IMR-90 (cell line): ENCODE data around the gene UBFD1. TPM values are rescaled to one million over a fixed set of nuclear protein-coding genes. Genes with fewer than 3 reads are reported as not detected.

ENCODE experiments used
- ATAC-seq: fragments of 200-7000 bp; cut with Tn5 transposase; 2 replicates; pipeline ENCODE4 v1.9.1; 2020; ENCODE audit warnings: low read depth, mild to moderate bottlenecking, moderate library complexity
- BruUV-seq: library from RNA; stranded (reverse); fragments of 400-500 nt; replicated peaks from 2 replicates; lab custom pipeline; 2021; lab: Mats Ljungman, UMichigan
- CTCF ChIA-PET: fragments of 300-600 bp; formaldehyde crosslinking; extraction: SDS; loops from one replicate; lab custom pipeline; 2021; ENCODE audit warnings: antibody characterized with exemption; lab: Yijun Ruan, JAX
- POLR2A ChIA-PET: fragments of 300-600 bp; sonication (Branson Sonifier 250); formaldehyde crosslinking; loops from one replicate; lab custom pipeline; 2022; ENCODE audit warnings: antibody characterized with exemption; ENCODE audit not compliant: unreplicated experiment; lab: Charles Lee
- DNase-seq: peaks from one replicate; pipeline ENCODE4 v3.0.0; 2013
- H2AFZ ChIP-seq: replicated peaks from 2 replicates; pipeline ENCODE3; 2013; ENCODE audit warnings: low read length, mild to moderate bottlenecking; ENCODE audit not compliant: poor library complexity
- H2AK5ac ChIP-seq: 2 replicates; pipeline ENCODE4 v1.6.1; 2013; ENCODE audit warnings: low read depth, low read length, inconsistent platforms
- H2AK9ac ChIP-seq: replicated peaks from 2 replicates; pipeline ENCODE3; 2013; ENCODE audit warnings: mild to moderate bottlenecking, low read depth, low read length, moderate library complexity; ENCODE audit not compliant: poor library complexity
- H2BK120ac ChIP-seq: 2 replicates; pipeline ENCODE4 v1.6.1; 2013; ENCODE audit warnings: low read depth, low read length, inconsistent platforms
- H2BK15ac ChIP-seq: 3 replicates; pipeline ENCODE4 v1.6.1; 2013; ENCODE audit warnings: low read depth, low read length, inconsistent platforms
- H2BK20ac ChIP-seq: 2 replicates; pipeline ENCODE4 v1.6.1; 2013; ENCODE audit warnings: low read depth, mild to moderate bottlenecking, inconsistent platforms, low read length, moderate library complexity
- H2BK5ac ChIP-seq: 2 replicates; pipeline ENCODE4 v1.6.1; 2013; ENCODE audit warnings: mild to moderate bottlenecking, low read depth, low read length, inconsistent platforms; ENCODE audit not compliant: poor library complexity, severe bottlenecking
- H3K14ac ChIP-seq: replicated peaks from 2 replicates; pipeline ENCODE4 v1.6.1; 2013; ENCODE audit warnings: low read depth, low read length, inconsistent platforms
- H3K18ac ChIP-seq: 2 replicates; pipeline ENCODE4 v1.6.1; 2013; ENCODE audit warnings: low read depth, low read length, control low read depth
- H3K23ac ChIP-seq: 2 replicates; pipeline ENCODE4 v1.6.1; 2013; ENCODE audit warnings: low read depth, low read length, inconsistent platforms
- H3K27ac ChIP-seq: 2 replicates; pipeline ENCODE4 v1.5.1; 2013; ENCODE audit warnings: mild to moderate bottlenecking, control low read depth, low read length; ENCODE audit not compliant: insufficient read depth
- H3K27me3 ChIP-seq: 2 replicates; pipeline ENCODE4 v1.6.1; 2013; ENCODE audit warnings: low read length; ENCODE audit not compliant: control insufficient read depth, insufficient read depth
- H3K36me3 ChIP-seq: 2 replicates; pipeline ENCODE4 v1.6.1; 2013; ENCODE audit warnings: low read length, mixed read lengths; ENCODE audit not compliant: control insufficient read depth, insufficient read depth
- H3K4ac ChIP-seq: 2 replicates; pipeline ENCODE4 v1.6.1; 2013; ENCODE audit warnings: low read depth, low read length, inconsistent platforms
- H3K4me1 ChIP-seq: 2 replicates; pipeline ENCODE4 v1.6.1; 2013; ENCODE audit warnings: low read length, mixed read lengths; ENCODE audit not compliant: control insufficient read depth, insufficient read depth
- H3K4me2 ChIP-seq: 2 replicates; pipeline ENCODE4 v1.6.1; 2013; ENCODE audit warnings: low read depth, mild to moderate bottlenecking, control low read depth, low read length, moderate library complexity
- H3K4me3 ChIP-seq: 2 replicates; pipeline ENCODE4 v1.5.1; 2013; ENCODE audit warnings: low read depth, mild to moderate bottlenecking, control low read depth, low read length, moderate library complexity; ENCODE audit not compliant: insufficient read depth
- H3K56ac ChIP-seq: 2 replicates; pipeline ENCODE4 v1.6.1; 2013; ENCODE audit warnings: low read length, inconsistent platforms; ENCODE audit not compliant: insufficient read depth; ENCODE audit errors: extremely low read depth
- H3K79me1 ChIP-seq, 2 experiments: 2 replicates each; pipeline ENCODE4 v1.6.1; 2013; ENCODE audit warnings: low read length in 2 of 2, inconsistent platforms in 1 of 2, low read depth in 1 of 2
- H3K9ac ChIP-seq: 2 replicates; pipeline ENCODE4 v1.6.1; 2013; ENCODE audit warnings: low read depth, low read length, control low read depth
- H3K9me1 ChIP-seq: 2 replicates; pipeline ENCODE4 v1.6.1; 2013; ENCODE audit warnings: low read length, inconsistent platforms; ENCODE audit not compliant: insufficient read depth
- H3K9me3 ChIP-seq: 2 replicates; pipeline ENCODE4 v1.6.1; 2013; ENCODE audit warnings: low read length; ENCODE audit not compliant: control insufficient read depth, insufficient read depth
- H4K20me1 ChIP-seq: 2 replicates; pipeline ENCODE4 v1.6.1; 2013; ENCODE audit warnings: low read length, inconsistent platforms; ENCODE audit not compliant: insufficient read depth
- H4K5ac ChIP-seq: 2 replicates; pipeline ENCODE4 v1.6.1; 2013; ENCODE audit warnings: mild to moderate bottlenecking, low read depth, low read length, control low read depth
- H4K8ac ChIP-seq, 2 experiments: 2 replicates each; pipeline ENCODE4 v1.6.1; 2013; ENCODE audit warnings: low read depth in 2 of 2, low read length in 2 of 2, control low read depth in 1 of 2, inconsistent platforms in 1 of 2
- H4K91ac ChIP-seq: 2 replicates; pipeline ENCODE4 v1.6.1; 2013; ENCODE audit warnings: low read depth, low read length, inconsistent platforms; ENCODE audit not compliant: insufficient read depth
- CEBPB ChIP-seq: IDR thresholded peaks from 2 replicates; pipeline ENCODE4 v1.6.1; 2012; ENCODE audit warnings: low read depth, low read length, improper control_type of control experiment
- RAD21 ChIP-seq: IDR thresholded peaks from 2 replicates; pipeline ENCODE4 v1.6.1; 2012; ENCODE audit warnings: low read length, improper control_type of control experiment
- RCOR1 ChIP-seq: IDR thresholded peaks from 2 replicates; pipeline ENCODE4 v1.6.1; 2012; ENCODE audit warnings: mild to moderate bottlenecking, low read length, improper control_type of control experiment; ENCODE audit not compliant: insufficient replicate concordance
- WGBS, 2 experiments: methylation state at CpG; one replicate each; pipeline versions ENCODE4 v1.1.5 to v1.1.7; 2013; ENCODE audit warnings: missing lambda C conversion rate in 2 of 2; ENCODE audit not compliant: insufficient read length in 1 of 2; ENCODE audit errors: extremely low coverage in 2 of 2; 5-methylcytosine and 5-hydroxymethylcytosine counted together
- dilution Hi-C: fragments of 300-500 bp; cut with HindIII; formaldehyde crosslinking; loops from one replicate; pipeline ENCODE4 v1.14.3; 2018; ENCODE audit warnings: low sequenced_read_pairs; ENCODE audit not compliant: unreplicated experiment
- in situ Hi-C: fragments of 300-500 bp; cut with MboI; formaldehyde crosslinking; loops from 3 replicates; pipeline ENCODE4 v1.14.3; 2019; ENCODE audit warnings: low sequenced_read_pairs, inconsistent platforms, mixed read lengths
- intact Hi-C: fragments of 100-400 bp; cut with micrococcal nuclease; formaldehyde crosslinking; loops from 2 replicates; pipeline ENCODE4 v1.10.0; 2022
- polyA plus RNA-seq, 3 experiments: library from polyadenylated mRNA; depleted of rRNA; stranded (reverse); fragments of >200 nt; gene quantifications; 2 replicates each; pipeline ENCODE4 v1.2.3, GENCODE V29; 2012; ENCODE audit warnings: low replicate concordance in 1 of 3
- total RNA-seq: library from RNA; depleted of rRNA; stranded (reverse); fragments of >200 nt; gene quantifications from 2 replicates; pipeline ENCODE4 v1.2.3, GENCODE V29; 2012

UBFD1 gene
- total and polyA plus RNA-seq, 2 of the 4 experiments (the other 2 are of a cell fraction): 39.3 to 55.0 TPM

DNA sequence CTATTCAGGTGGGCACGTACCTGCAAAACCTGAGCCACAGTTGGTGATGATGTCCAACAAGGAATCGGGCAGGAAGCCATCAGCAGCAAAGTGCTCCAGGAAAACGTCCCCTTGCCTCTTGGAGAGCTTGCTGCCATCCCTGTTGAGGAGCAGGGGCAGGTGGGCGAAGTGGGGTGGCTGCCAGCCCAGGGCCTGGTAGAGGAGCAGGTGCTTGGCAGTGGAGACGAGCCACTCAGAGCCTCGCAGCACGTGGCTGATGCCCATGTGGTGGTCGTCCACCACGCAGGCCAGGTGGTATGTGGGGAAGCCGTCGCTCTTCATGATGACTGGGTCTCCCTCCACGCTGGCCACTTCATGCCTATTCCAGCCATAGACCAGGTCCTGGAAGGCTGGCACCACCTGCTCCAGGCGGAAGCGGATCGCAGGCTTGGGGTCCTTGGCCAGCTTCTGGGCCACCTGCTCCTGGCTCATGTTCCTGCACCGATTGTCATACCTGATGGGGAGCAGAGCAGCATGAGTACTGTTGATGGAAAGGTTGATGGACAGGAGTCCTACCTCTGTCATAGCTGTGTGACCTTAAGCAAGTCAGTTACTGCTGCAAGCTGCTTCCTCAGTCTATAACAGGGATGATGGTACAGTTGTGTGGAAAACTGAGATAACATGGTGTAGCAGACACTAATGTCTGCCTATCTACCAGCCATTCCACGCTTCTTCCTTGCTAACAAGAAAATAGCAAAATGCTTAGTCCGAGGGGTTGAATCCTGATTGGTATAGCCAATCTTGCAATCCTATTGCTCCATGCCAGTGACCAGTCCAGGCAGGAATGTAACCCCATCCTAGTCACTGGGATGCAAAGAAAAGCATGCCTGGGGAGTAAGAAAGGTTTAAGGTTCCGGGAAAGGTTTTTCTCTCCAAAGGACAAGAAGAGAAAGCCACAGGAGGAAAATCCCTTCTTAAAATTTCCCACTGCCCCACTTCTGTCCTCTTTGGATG is 22.4 kb upstream of the UBFD1 start:
- Histone ChIP-seq H3K14ac (no peak overlapping the region), H3K36me3 (peaks cover 38% of the 10 kb centered on the region), H3K23ac (no peak overlapping the region), H2AK9ac (no peak overlapping the region), H3K79me1 (peaks cover 11 to 28% of the 10 kb centered on the region in 2 experiments; a peak in 3 of 4 replicates), H3K56ac (no peak overlapping the region), H4K20me1 (no peaks in the 10 kb centered on the region; the same call in 1 of the 2 replicates), H4K5ac (no peak overlapping the region), H2BK20ac (no peak overlapping the region), H4K91ac (no peak overlapping the region), H2BK15ac (no peak overlapping the region), H3K4ac (no peak overlapping the region), H2AK5ac (no peak overlapping the region), H3K9ac (no peak overlapping the region), H3K27me3 (no peaks in the 10 kb centered on the region), H2AFZ (no peak overlapping the region), H2BK5ac (no peak overlapping the region), H4K8ac (no peak overlapping the region), H3K4me3 (no peak overlapping the region), H2BK120ac (no peak overlapping the region), H3K18ac (no peak overlapping the region), H3K9me1 (peaks cover 13% of the 10 kb centered on the region), H3K9me3 (no peaks in the 10 kb centered on the region), H3K4me1 (peaks cover 2% of the 10 kb centered on the region; the same call in 1 of the 2 replicates), H3K4me2 (no peak overlapping the region), H3K27ac (no peak overlapping the region)
- dilution Hi-C loops (no loop called here), in situ Hi-C loops (no loop called here), intact Hi-C loops (no loop called here)
- 94% methylated on average over 9 of the region's 19 CpGs; no CpG with 5 or more reads in 1 of the 2 experiments for WGBS, 2 experiments
- CTCF ChIA-PET: interaction anchor here (0.6 kb wide), 1 partner anchor 104 kb away, joined by 4 read pairs; no protein-coding TSS in a partner anchor
- peak; percentile 63 for ATAC-seq
- peak; percentile 50 for DNase-seq
- BruUV-seq: no TSS peak
- POLR2A ChIA-PET: no interaction called here
- no peak for TF ChIP-seq RAD21
- peak; percentile 71 for TF ChIP-seq CEBPB
- TF ChIP-seq RCOR1: no peak
